ENCODE results near the gene MPHOSPH10.
"Not testable (repeated sequence)": the region's sequence is repeated elsewhere in the genome, so short reads cannot be mapped to it uniquely, and the experiment has no call there.

MPHOSPH10 gene

DNA sequence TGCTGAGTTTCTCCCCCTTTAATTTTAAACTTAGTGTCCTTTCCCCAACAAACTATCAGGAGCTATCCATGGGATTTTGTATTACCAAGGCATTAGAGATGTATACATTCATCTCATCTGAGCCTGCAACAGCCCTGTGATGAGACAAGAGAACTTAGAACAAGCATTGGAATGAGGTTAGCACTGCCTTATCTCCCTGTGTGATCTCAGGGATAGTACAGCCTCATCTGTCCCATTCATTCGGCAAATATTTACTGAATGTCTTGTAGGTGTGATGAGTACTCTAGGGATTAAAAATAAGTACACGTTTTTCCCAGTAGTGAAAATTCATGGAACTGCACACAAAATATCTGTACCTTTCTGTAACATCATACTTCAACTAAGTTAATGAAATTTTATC is 50.9 kb downstream of the MPHOSPH10 start:
- no peak for DNase-seq

DNA sequence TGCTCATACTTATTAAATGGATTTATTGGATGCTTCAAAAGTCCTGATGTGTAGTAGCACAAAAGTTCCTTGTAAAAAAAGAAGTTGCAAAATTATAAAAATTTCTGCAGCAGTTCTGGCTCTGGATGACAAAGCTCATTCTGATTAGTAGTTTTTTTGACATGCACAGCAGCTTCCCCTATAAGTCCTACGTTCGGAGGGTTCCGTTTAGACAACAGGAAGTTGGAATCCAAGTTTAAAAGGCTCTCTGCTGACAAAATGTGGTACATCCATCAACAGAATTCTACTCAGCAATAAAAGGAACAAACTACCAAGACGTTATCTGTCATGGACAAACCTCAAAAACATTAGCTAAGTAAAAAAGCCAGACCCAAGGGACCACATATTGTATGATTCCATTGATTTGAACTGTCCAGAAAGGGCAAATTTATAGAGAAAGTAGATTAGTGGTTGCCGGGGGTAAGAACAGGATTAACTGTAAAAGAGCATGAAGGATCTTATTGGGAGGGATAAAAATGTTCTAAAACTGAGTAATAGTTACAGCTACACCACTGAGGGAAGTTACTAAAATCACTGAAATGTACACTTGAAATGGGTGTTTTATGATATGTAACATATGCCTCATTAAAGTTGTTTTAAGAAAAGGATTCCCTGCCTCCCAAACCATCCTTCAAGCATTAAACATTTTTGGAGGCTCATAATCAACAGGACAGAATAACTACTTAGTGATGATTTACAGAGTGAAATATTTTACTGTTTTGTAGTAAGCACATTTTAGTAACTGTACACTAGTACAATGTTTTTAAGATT is 53.1 kb downstream of the MPHOSPH10 start:
- not testable (repeated sequence) for DNase-seq

DNA sequence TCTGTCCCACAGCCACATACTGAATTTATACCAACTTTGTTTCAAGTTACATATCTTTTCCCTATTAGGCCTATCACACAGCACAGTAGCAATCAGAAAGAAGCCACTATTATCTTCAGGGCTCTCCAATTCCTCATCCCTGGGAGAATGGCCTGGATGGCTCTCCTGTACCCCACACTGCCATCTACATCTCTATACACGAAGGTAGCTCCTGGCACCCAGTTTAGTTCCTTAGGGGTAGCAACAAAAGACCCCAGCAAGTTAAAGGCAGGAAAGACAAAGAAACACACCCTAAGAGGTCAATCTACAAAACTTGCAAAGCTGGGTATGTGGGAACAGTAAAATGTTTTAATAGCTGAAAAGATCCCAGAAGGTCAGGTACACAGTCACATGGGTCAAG is 56.5 kb downstream of the MPHOSPH10 start:
- DNase-seq: no peak

DNA sequence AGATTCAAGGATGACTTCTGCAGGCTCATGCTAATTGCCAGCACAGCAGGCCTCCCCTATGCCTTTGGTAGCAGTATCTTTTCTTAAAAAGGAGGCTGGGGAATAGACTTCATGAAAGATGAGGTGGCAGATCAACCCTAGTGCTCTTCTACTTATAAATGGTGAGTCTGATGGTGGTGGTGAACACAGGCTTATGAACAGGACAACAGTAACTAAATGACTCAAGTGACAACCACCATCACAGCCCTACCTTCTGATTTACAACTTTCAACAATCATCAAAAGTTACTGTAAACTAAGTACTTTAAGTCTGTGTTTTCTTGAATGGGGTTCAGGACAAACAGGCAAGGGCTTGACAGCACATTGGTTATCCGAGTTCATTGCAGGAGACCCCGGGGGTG is 57.2 kb downstream of the MPHOSPH10 start:
- DNase-seq: no peak

DNA sequence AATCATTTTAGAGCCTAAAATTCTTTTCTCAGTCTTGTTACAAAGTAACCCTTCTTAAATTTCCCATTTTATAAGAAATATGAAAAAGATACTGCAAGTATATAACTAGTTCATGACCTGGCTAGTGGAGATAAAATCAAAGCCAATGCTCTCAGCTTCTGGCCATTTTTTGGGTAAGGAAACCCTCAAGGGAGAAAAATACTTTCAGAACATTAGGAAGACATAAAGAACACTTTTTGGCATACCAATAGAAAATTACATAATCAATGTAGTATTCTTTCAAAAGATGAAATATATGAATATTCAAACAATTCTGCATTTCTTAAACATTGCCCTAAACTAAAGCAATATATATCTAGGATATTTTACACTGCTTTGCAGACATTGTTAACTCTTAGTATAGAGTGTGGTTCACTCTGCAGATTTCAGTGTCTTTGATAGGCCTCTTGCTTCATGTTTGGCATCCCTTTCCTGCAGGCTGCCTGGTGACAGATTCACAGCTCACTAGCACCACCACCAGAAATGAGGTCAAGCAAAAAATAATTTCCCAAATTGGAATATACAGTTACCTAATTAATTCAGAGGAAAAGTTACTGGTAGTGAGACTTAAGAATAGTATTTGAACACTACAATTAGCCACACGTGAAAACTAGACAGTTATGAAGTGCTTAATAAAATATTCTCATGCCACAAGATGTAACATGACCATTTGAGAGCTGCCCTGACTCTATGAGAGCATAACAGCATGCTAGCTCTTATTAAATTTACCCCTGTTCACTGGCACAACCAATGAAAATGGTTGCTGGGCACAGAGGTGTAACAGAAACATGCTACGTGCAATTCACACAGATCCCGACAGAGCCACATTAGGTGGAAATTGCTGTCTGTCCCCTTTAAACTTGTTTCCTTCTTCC is 60.5 kb downstream of the MPHOSPH10 start:
- no peak for DNase-seq

DNA sequence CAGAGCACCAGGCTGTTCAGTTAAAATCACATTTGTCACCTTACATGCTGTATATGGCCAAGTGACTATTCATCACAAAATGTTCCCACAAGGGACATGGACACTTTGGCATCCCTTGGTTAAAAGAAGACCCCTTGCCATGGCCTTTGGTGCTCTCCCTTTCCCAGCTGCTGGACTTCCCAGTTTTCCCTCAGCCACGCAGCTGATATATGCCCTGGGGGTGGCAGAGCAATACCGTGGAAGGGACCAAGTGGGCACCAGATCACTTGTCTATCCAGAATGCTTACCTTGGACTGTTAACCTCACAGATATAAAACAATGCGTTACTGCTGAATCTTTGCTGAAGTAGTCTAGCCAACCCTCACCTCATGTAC is 61.1 kb downstream of the MPHOSPH10 start:
- no peak for DNase-seq

Data from CD4-positive, alpha-beta T cell treated with Interleukin-12 subunit alpha and Interleukin-12 subunit beta, for 1 hour (primary cell).